Inflammatory macrophage treated with lipopolysaccharide for 1 hour (primary cell): Measurements from ENCODE around the gene SLC16A5.
A peak's percentile ranks its signal among the peaks of the same experiment; 100 is the strongest.

Experiments used
- DNase-seq, 2 donors: peaks; one replicate each; pipeline ENCODE4 v3.0.0-alpha.2; 2020 to 2022

Gene SLC16A5

DNA sequence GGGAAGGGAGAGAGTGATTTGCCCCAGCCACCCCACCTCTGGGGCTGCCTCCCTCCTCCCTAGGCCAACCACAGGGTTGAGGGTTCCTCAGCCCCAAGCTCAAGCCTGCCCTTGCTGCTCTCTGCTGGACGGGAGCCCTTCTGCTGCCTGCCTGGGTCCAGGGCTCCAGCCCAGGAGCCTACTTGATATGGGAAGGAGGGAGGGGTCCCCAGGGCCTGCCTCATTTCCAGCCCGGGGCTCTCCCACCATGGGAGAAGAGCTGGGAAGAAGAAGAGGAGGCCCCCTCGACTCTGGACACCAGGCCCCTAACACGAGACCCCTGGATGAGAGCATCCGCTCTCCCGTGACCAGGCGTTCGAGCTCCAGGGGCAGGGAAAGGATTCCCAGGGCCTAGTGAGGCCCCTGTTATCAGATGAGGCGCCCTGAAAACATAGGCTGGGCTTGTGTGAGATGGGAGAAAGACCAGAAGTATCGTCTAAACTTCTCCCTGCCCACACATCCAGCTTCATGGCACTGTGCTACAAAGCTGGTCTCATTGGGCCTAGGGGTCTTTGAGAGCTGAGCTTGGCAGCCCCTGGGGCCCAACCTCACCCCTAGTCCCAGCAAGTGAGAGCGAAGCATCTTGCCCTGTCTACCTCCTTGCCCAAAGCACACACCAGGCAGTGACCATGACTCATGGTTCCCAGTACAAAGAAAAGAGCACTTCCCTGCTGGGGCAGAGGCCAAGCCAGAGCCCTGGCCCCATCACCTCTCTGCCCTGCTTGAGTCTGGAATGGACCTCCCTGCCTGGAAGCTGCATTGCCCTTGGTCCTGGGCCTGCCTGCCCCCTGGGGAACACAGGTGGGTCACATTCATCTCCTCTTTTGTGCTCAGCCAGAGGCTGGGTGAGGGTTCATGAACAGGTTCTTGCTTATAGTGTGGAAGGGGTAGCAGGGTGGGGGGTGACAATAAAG lies 987 bp downstream of the SLC16A5 start:
- peak; percentile 69 for DNase-seq

GRCh38 chr17:75090871-75091854 lies 3.4 kb downstream of the SLC16A5 start:
- no peak for DNase-seq

- DNase-seq: no peak
These were observed 4.1 kb downstream of the SLC16A5 start for GRCh38 chr17:75091855-75092327.

DNA sequence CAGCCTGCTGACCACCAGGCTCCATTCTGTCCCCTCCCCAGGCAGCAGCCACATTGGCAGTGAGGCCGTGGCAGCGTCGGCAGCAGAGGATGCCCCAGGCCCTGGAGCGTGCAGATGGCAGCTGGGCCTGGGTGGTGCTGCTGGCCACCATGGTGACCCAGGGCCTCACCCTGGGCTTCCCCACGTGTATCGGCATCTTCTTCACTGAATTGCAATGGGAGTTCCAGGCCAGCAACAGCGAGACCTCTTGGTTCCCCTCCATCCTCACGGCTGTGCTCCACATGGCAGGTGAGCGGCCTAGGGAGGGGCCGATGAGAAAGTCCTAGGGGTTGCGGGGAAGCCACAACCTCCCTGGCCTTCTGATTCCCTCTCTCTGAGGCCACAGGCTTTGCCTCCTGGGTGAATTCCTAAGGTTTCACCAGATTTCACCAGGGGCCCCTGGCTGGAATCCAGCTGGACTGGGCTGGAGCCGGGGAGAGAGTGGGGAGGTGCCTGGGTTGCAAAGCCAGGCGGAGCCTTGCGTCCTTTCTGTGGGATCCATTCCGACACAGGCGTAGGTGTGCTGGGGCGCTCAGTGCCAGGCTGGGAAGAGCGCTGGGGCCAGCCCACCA lies 5.9 kb downstream of the SLC16A5 start:
- DNase-seq: no peak

DNA sequence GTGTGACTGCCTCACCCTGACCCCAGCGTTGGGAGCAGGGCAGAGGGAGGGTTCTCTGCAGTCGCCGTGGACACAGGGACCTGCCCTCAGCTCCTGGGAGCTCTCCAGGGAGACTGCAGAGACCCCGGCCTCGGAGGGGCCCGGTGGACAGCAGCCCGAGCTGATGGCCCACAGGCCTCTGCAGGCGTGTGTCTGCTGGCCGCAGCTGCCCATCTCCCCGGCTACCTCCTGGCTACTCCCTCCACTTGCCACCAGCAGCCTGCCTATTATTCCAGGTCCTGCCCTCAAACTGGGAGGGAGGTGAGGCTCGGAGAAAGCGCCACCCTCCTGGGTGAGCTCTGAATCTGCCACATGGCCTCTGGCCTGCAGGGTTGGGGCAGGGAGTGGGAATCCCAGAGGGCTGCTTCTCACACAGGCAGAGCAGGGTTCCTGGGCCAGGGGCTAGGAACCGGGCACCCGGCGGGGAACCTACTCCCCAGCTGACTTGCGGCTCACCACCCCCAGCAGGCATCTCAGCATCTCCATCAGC lies 7.2 kb downstream of the SLC16A5 start:
- no peak for DNase-seq

DNA sequence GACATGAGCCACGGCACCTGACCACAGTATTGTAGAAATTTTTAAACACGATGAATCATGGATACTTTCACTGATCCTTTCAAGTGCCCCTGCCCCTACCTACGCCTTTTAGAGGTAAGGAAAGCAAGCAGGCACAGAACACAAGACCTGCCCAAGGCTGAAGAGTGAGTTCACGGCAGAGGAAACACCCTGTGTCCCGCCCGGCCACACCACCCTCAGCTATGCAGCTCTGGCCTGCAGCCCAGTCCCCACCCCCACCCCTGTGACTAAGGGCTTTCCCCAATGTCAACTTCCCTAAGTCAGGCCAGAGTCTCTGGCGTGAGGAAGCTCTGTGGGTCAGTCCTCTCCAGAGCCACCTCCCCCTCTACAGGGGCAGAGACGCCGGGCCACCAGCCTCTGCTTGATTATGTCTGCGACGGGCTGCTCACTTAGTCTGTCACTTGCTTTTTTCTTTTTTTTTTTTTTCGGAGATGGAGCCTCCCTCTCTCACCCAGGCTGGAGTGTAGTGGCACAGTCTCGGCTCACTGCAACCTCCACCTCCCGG lies 8.4 kb downstream of the SLC16A5 start:
- DNase-seq: peak; percentile 91 to 93

DNA sequence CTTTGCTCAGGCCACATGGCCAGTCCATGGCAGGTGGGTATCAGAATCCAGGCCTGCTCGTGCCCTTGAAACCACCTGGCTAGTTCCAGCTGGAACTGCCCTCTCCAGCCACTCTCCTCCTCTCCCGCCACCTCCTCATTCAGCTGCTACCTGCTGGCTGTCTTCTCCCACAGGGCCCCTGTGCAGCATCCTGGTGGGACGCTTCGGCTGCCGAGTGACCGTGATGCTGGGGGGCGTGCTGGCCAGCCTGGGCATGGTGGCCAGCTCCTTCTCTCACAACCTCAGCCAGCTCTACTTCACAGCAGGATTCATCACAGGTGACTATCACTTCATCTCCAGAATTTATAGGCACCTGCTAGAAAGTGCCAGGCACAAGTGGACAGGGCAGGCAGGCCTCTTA lies 10.1 kb downstream of the SLC16A5 start:
- no peak for DNase-seq

- DNase-seq: no peak
These were observed 11.1 kb downstream of the SLC16A5 start for GRCh38 chr17:75098861-75099260.

- DNase-seq: no peak
These were observed 12.3 kb downstream of the SLC16A5 start for GRCh38 chr17:75099881-75100595.

DNA sequence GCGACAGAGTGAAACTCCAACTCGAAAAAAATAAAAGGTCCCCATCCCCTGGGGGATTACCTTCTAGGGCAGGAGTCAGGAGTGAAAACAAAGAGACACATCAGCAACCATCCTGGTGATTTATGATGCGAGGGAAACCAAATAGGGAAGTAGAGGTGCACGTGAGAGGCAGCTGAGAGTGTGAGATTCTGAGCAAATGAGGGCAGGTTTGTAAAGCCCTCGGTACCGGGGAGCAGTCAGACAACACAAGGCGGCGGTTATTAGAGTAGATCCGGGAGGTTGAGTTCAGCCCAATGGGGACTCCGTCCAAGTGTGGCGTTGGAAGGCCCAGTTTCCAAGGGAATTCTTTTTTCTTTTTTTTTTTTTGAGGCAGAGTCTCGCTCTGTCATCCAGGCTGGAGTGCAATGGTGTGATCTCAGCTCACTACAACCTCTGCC lies 14.6 kb downstream of the SLC16A5 start:
- peak in 1 of 2 donors; percentile 70 for DNase-seq

GRCh38 chr17:75103601-75104554 lies 16.1 kb downstream of the SLC16A5 start:
- DNase-seq: no peak

GRCh38 chr17:75105126-75106080 lies 17.6 kb downstream of the SLC16A5 start:
- DNase-seq: peak in 1 of 2 donors; percentile 12

GRCh38 chr17:75108193-75108592 lies 20.4 kb downstream of the SLC16A5 start:
- no peak for DNase-seq

DNA sequence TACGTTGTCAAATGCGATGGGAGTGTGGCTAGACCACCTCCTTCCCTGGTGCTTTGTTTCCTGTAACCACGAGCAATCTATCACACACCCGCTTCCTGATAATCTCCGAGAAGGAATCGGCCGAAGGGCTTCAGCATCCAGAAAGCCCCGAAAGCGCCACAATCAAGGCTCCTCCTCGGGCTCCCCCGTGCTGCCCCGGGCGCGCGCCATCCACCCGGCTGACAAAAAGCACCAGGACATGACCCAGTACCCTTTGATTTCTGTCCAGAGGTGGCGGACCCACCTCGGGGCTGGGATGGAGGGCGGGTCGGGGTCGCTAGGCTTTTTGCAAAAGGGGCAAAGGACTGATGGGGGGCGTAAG lies 21.3 kb downstream of the SLC16A5 start:
- DNase-seq: peak in 1 of 2 donors; percentile 13

DNA sequence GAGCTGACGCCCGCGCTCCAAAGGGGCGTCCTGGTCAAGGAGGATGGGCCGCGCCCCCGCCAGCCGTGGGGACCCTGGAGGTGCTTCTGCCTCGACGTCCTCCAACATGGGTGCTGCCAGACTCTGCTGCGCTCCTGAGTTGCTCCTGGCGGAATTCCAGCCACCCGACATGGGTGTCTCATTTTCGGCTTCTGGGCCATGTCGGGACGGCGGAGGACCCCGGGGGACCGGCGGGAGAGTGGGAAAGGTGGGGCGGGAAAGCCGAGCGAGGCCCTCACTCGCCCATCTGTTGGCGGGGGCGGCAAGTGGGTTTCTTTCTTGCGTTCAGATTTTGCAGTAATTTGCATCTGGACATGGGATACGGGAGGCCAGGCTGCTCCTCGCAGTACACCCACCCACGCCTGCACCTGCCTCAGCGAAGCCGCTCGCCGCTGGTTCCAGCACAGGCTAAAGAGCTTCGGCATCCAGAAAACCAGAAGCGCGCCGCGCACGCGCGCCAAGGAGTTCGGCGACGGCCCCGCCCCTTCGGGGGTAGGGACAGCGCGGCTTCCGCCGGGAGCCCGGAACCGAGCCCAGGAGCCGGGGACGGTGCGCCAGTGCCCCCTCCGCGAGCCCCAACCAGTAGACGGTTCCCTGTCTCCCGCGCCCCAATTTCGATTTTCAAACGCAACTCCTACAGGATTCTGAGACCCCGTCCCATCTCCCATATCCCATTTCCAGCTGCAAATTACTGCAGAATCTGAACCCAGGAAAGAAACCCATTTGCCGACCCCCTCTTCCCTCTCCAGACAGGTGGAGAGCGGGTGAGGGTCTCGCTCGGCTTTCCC lies 21.9 kb downstream of the SLC16A5 start, which contains the start of gene ARMC7:
ARMC7 (plus strand) TSS at position 563 of the 827 bp plus-strand sequence. CDS start 320 bp downstream, outside the sequence.
- peak; percentile 77 to 90 for DNase-seq

- peak in 1 of 2 donors; percentile 12 for DNase-seq
These were observed 22.6 kb downstream of the SLC16A5 start for GRCh38 chr17:75110234-75110937.

- DNase-seq: peak; percentile 38 to 47
These were observed 24.1 kb downstream of the SLC16A5 start for GRCh38 chr17:75111777-75112335.
